Duodenal mucosa (tissue), 2 donors: ENCODE results near the gene RERE.

ENCODE experiments used
- H3K27ac ChIP-seq: one replicate; pipeline ENCODE4 v1.7.0; 2013; ENCODE audit warnings: low read depth, low read length
- H3K27me3 ChIP-seq, 2 donors: one replicate each; pipeline ENCODE4 v1.7.0; 2013; ENCODE audit warnings: low read length in 2 of 2, control low read depth in 1 of 2; ENCODE audit not compliant: insufficient read depth in 2 of 2, control insufficient read depth in 1 of 2
- H3K36me3 ChIP-seq, 2 donors: one replicate each; pipeline ENCODE4 v1.7.0; 2013; ENCODE audit warnings: low read length in 2 of 2, control low read depth in 1 of 2; ENCODE audit not compliant: insufficient read depth in 2 of 2, control insufficient read depth in 1 of 2
- H3K4me1 ChIP-seq, 2 donors: one replicate each; pipeline ENCODE4 v1.7.0; 2013; ENCODE audit warnings: low read length in 2 of 2, control low read depth in 1 of 2; ENCODE audit not compliant: insufficient read depth in 2 of 2, control insufficient read depth in 1 of 2
- H3K4me3 ChIP-seq, 2 donors: one replicate each; pipeline ENCODE4 v1.7.0; 2013; ENCODE audit warnings: low read length in 2 of 2, low read depth in 1 of 2
- H3K9ac ChIP-seq, 2 donors: one replicate each; pipeline ENCODE4 v1.7.0; 2013; ENCODE audit warnings: low read length in 2 of 2, low read depth in 1 of 2
- H3K9me3 ChIP-seq, 2 donors: one replicate each; pipeline ENCODE4 v1.7.0; 2013; ENCODE audit warnings: low read length in 2 of 2, control low read depth in 1 of 2; ENCODE audit not compliant: control insufficient read depth in 1 of 2

The RERE gene

DNA sequence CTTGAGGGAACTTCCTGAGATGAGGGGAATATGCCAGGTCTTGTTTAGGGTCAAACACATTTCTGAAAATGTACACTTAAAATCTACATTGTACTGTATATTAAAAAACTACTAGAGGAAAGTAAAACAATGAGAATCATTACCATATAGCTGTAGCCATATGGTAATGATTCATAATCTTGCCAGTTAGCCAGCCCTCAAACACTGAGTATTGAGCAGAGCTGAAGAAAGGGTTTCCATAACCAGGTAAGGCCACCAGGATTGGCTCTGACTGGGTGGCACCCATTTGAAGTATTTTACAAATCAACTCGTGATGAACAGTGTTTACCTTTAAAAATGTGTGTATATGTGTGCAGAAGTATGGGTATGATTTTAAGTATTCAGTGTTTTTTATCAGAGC is 272.8 kb downstream of the RERE start:
- no peak overlapping the region for H3K9ac ChIP-seq
- no peaks in the 10 kb centered on the region for H3K9me3 ChIP-seq
- H3K4me3 ChIP-seq = no peak overlapping the region
- no peak overlapping the region for H3K27ac ChIP-seq
- no peaks in the 10 kb centered on the region for H3K36me3 ChIP-seq
- H3K4me1 ChIP-seq = peaks cover 5 to 9% of the 10 kb centered on the region in 2 donors
- no peaks in the 10 kb centered on the region for H3K27me3 ChIP-seq

DNA sequence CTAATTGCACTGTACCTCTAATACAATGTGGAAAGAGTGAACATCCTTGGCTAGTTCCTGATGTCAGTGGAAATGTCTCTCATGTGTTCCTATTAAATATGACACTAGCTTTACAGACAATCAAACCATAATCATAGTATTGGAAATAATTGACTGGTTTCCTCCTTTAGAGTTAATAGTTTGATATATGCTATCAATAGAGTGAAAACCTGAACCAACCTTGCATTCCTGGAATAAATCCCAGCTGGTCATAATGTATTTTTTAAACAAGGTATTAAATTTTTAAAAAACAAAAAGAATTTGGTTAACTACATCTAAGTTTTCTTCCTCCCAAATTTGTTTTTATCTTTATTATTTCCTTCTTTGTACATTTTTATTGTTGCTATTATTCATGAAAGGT is 273.5 kb downstream of the RERE start:
- Histone ChIP-seq H3K36me3 (no peaks in the 10 kb centered on the region), H3K9me3 (no peaks in the 10 kb centered on the region), H3K27me3 (no peaks in the 10 kb centered on the region), H3K9ac (no peak overlapping the region), H3K4me3 (no peak overlapping the region), H3K27ac (no peak overlapping the region), H3K4me1 (peaks cover 5 to 9% of the 10 kb centered on the region in 2 donors)

GRCh38 chr1:8541961-8542521 is 275.4 kb downstream of the RERE start:
- H3K4me3 ChIP-seq = no peak overlapping the region
- H3K36me3 ChIP-seq = peaks cover 0 to under 1% of the 10 kb centered on the region in 2 donors
- no peaks in the 10 kb centered on the region for H3K27me3 ChIP-seq
- no peak overlapping the region for H3K9ac ChIP-seq
- H3K4me1 ChIP-seq = no peaks in the 10 kb centered on the region
- no peak overlapping the region for H3K27ac ChIP-seq
- H3K9me3 ChIP-seq = no peaks in the 10 kb centered on the region

DNA sequence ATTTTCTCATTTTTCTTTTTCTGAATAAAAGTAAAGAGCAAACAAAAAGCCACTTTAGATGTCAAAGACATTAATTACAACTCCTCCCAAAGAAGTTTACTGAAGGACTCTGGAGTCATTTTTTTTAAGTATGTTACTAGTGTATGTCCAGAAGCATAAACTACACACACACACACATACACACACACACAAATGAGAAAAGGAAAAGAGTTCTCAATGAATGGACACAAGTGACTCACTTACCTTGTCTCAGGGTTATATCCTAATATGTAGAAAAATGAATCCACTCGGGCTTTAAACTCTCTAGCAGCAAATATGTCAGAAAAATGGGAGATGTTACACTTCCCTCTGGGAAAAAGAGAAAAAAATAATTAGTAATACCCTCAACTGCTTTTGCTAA is 276.5 kb downstream of the RERE start:
- H3K27ac ChIP-seq = no peak overlapping the region
- no peaks in the 10 kb centered on the region for H3K27me3 ChIP-seq
- H3K9ac ChIP-seq = no peak overlapping the region
- H3K4me1 ChIP-seq = no peaks in the 10 kb centered on the region
- no peak overlapping the region for H3K4me3 ChIP-seq
- H3K36me3 ChIP-seq = peaks cover 0 to 3% of the 10 kb centered on the region in 2 donors
- no peaks in the 10 kb centered on the region for H3K9me3 ChIP-seq

DNA sequence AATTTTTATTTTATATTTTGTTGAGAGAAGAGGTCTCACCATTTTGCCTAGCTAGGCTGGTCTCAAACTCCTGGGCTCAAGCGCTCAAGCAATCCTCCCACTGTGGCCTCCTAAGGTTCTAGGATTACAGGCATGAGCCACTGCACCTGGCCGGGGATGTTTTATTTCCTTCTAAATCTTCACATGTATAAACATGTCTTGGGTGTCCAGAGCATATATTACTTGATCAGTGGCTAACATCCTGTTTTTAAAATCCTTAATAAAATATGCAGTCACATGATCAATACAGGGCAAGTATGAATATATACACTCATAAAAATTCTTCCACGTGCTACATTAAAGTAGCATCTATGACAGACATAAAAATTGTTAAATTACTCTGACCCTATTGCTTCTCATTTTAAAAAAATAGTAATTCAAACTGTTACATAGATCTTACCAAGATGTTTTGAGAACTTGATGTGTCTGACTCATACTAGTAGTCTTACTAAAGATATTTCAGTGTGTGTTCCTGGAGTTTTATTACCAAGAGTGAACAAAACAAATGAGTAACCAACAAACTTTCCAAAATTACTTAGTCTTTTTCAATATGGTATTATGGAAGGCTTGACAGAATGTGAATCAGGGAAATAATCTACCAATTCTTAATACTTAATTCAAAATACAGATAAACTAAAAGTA is 277.0 kb downstream of the RERE start:
- Histone ChIP-seq H3K4me3 (no peak overlapping the region), H3K27me3 (no peaks in the 10 kb centered on the region), H3K36me3 (peaks cover 0 to 3% of the 10 kb centered on the region in 2 donors), H3K9ac (no peak overlapping the region), H3K27ac (no peak overlapping the region), H3K9me3 (no peaks in the 10 kb centered on the region), H3K4me1 (no peaks in the 10 kb centered on the region)

GRCh38 chr1:8539683-8540082 is 277.8 kb downstream of the RERE start:
- no peak overlapping the region for H3K27ac ChIP-seq
- no peaks in the 10 kb centered on the region for H3K9me3 ChIP-seq

DNA sequence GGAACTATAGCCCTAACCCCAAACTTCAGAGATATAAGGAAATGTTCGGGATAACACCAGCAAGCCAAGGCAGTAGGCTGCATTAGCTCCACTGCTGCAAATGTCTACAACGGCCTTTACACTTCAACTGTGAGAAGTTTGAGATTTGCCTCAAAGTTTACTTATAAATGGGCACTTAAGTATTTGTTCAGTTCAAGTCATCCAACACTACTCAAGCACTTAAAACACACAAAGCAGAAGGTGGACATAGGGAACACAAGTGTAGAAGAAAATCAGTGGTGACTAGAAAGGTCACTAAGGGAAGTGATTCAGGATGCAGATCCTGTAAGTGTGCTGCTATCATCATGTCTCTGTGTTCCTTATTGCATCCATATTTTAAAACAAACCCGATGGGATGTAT is 278.9 kb downstream of the RERE start:
- no peak overlapping the region for H3K4me3 ChIP-seq
- H3K36me3 ChIP-seq = peaks cover 0 to 3% of the 10 kb centered on the region in 2 donors
- no peak overlapping the region for H3K27ac ChIP-seq
- no peak overlapping the region for H3K9ac ChIP-seq
- no peaks in the 10 kb centered on the region for H3K27me3 ChIP-seq
- H3K9me3 ChIP-seq = no peaks in the 10 kb centered on the region
- H3K4me1 ChIP-seq = no peaks in the 10 kb centered on the region

More at GRCh38 chr1:8539683-8540082, 277.8 kb downstream of the RERE start:
- no peaks in the 10 kb centered on the region for H3K27me3 ChIP-seq
- H3K4me1 ChIP-seq = no peaks in the 10 kb centered on the region
- H3K4me3 ChIP-seq = no peak overlapping the region
- H3K36me3 ChIP-seq = peaks cover 0 to 3% of the 10 kb centered on the region in 2 donors
- H3K9ac ChIP-seq = no peak overlapping the region

DNA sequence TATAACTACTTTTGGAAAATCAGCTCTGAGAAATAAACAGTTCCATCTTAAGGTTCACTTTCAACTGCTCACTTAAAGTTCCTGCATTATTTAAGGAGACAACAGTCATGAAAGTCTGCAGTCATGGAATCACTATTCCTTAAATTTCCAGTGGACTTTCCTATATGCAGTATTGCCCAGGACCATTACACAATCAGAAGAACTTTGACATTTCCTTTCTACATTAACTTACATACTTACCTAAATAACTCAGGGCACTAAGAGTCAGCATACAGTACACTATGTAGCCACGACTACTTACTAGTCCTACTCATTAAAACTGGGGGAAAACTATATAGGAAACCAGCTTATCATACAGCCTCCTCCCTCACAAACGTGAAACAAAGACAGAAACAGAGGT is 279.4 kb downstream of the RERE start:
- peaks cover 0 to 5% of the 10 kb centered on the region in 2 donors for H3K4me1 ChIP-seq
- no peak overlapping the region for H3K27ac ChIP-seq

GRCh38 chr1:8536515-8536914 is 280.9 kb downstream of the RERE start:
- no peak overlapping the region for H3K9ac ChIP-seq
- no peaks in the 10 kb centered on the region for H3K9me3 ChIP-seq
- no peak overlapping the region for H3K27ac ChIP-seq
- H3K4me3 ChIP-seq = no peak overlapping the region
- H3K36me3 ChIP-seq = peaks cover 0 to 3% of the 10 kb centered on the region in 2 donors
- H3K27me3 ChIP-seq = no peaks in the 10 kb centered on the region
- H3K4me1 ChIP-seq = peaks cover 0 to 6% of the 10 kb centered on the region in 2 donors

More for the DNA sequence above, 279.4 kb downstream of the RERE start:
- no peak overlapping the region for H3K4me3 ChIP-seq
- no peak overlapping the region for H3K9ac ChIP-seq
- H3K9me3 ChIP-seq = no peaks in the 10 kb centered on the region
- H3K36me3 ChIP-seq = peaks cover 0 to 3% of the 10 kb centered on the region in 2 donors
- no peaks in the 10 kb centered on the region for H3K27me3 ChIP-seq

DNA sequence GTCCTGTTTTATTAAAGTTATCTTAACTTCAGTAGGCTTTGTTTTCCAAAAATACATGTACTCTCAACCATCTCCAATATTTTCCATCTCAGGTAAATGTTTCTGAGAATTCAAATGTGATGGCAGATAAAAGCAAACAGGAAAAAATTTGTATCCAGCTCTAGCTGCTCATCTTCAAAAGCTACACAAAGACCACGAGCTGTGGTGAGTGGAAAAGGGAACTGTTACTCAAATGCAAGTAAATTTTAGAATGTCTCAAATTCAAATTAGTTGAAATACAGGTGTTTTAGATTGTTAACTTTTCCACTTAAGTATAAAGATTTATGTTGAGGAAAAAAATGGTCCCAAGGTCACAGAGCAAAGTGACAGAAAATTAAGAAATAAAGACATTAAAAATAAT is 283.5 kb downstream of the RERE start:
- no peak overlapping the region for H3K27ac ChIP-seq
- no peaks in the 10 kb centered on the region for H3K27me3 ChIP-seq
- H3K4me3 ChIP-seq = no peak overlapping the region
- no peak overlapping the region for H3K9ac ChIP-seq
- H3K4me1 ChIP-seq = peaks cover 0 to 6% of the 10 kb centered on the region in 2 donors
- H3K9me3 ChIP-seq = no peaks in the 10 kb centered on the region
- peaks cover 0 to 3% of the 10 kb centered on the region in 2 donors for H3K36me3 ChIP-seq
